GM21447 (cell line): ENCODE measurements around the gene INTS11.
"Not testable (repeated sequence)": the region's sequence is repeated elsewhere in the genome, so short reads cannot be mapped to it uniquely, and the experiment has no call there.

Experiments
- ATAC-seq: cut with Tn5 transposase; IDR thresholded peaks from one replicate; pipeline ENCODE4 v1.9.1; 2021; ENCODE audit not compliant: unreplicated experiment

INTS11 gene

GRCh38 chr1:1324524-1325287 lies at the start of gene INTS11, which contains the start of gene CPTP:
Gene INTS11 (minus strand): TSS chr1:1324660. CDS start chr1:1324608, 52 bp downstream.
Gene CPTP (plus strand): TSS chr1:1324802. CDS start chr1:1326911, 2,109 bp downstream.
- peak; percentile 59 for ATAC-seq

- no peak for ATAC-seq
Measured at GRCh38 chr1:1373815-1374588, 49.5 kb upstream of the INTS11 start.

GRCh38 chr1:1373051-1373814 lies 48.8 kb upstream of the INTS11 start:
- no peak for ATAC-seq

GRCh38 chr1:1371746-1372711 lies 47.6 kb upstream of the INTS11 start:
- no peak for ATAC-seq

- no peak for ATAC-seq
Measured at GRCh38 chr1:1371364-1371745, 46.9 kb upstream of the INTS11 start.

GRCh38 chr1:1370771-1371300 lies 46.4 kb upstream of the INTS11 start:
- no peak for ATAC-seq

GRCh38 chr1:1370094-1370493 lies 45.6 kb upstream of the INTS11 start:
- not testable (repeated sequence) for ATAC-seq

- no peak for ATAC-seq
Measured at GRCh38 chr1:1367315-1367714, 42.9 kb upstream of the INTS11 start.

GRCh38 chr1:1366699-1367066 lies 42.2 kb upstream of the INTS11 start:
- ATAC-seq = no peak

- no peak for ATAC-seq
Measured at GRCh38 chr1:1365875-1366698, 41.6 kb upstream of the INTS11 start.

GRCh38 chr1:1364266-1364665 lies 39.8 kb upstream of the INTS11 start:
- ATAC-seq = no peak

GRCh38 chr1:1361982-1362423 lies 37.5 kb upstream of the INTS11 start:
- ATAC-seq = no peak

GRCh38 chr1:1361233-1361981 lies 36.9 kb upstream of the INTS11 start:
- ATAC-seq = no peak

GRCh38 chr1:1360506-1361169 lies 36.2 kb upstream of the INTS11 start:
- no peak for ATAC-seq

- no peak for ATAC-seq
Measured at GRCh38 chr1:1359664-1360468, 35.4 kb upstream of the INTS11 start.

- no peak for ATAC-seq
Measured at GRCh38 chr1:1359308-1359663, 34.8 kb upstream of the INTS11 start.
